HG03521 (cell line): Measurements from ENCODE around the gene PRKG1.

Source experiments
- ATAC-seq: cut with Tn5 transposase; IDR thresholded peaks from one replicate; pipeline ENCODE4 v1.9.1; 2021; ENCODE audit warnings: mild to moderate bottlenecking, moderate library complexity; ENCODE audit not compliant: unreplicated experiment

Gene PRKG1

DNA sequence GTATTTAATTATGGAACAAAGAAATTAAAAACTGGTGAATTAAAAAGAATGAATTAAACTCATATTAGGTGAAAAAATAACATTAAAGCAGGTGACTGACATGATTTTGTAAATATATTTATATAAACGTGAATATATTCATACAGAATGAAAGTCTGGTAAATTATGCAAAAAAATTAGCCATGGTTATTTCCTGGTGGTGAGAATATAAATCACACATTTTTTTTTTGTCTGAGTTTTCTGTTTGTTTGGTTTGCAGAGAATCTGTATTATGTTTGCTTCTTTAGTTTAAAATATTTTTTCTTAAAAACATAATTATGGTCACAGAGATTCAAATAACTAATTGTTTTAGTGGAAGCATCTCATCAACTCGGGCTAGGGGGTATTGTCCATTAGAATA, 698.1 kb downstream of the PRKG1 start:
- ATAC-seq = no peak

- ATAC-seq = no peak
Observed at GRCh38 chr10:51773681-51774080, 699.4 kb downstream of the PRKG1 start.

DNA sequence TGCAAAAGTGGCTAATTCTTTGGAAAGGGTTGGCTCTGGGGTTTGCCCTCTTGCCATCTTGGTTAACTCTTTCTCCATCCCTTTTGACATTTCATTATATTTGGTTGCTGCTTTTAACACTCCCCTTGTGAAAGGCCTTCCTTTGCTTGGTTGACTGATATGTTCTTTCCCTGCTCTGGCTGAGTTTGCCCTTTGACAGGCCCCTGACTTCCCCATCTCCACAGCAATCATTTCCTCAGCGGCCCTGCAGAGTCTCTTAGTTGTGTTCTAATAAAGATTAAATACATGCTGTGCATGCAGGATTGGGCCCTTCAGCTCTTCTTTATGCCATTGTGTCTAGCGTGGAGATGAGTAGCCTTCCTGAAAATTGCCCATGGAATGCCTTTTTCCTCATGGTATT, 709.7 kb downstream of the PRKG1 start:
- ATAC-seq = no peak

DNA sequence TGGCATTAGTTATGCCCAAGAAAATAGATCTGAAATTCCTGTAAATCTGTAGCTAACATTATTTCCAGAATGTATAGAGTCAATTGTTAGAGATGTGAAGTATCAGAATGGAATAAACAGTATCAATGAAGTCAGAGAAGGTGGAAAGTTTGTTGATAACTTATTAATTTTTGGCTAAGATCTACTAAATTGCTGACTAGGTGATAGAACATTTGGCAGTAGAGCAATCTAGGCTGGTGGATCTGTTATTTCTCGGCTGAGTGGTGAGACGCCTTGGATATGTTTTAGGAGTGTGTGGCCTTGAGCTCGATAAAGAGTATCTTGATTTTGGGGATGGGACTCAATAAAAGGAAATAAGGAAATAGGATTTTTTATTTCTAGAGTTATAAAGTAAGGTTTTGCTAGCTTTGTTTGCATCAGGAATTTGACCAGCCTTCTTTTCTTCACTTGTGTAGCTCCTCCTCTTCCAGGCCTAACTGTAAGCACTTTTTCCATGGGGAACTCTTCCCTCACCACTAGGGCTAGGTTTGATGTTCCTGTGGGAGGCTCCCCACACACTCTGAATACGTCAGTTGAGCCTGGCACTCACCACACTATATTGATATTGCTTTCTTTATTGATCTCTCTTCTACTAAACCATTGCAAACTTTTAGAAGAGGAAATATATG, 711.9 kb downstream of the PRKG1 start:
- ATAC-seq = no peak

- ATAC-seq = no peak
Observed at GRCh38 chr10:51786684-51787035, 712.4 kb downstream of the PRKG1 start.

DNA sequence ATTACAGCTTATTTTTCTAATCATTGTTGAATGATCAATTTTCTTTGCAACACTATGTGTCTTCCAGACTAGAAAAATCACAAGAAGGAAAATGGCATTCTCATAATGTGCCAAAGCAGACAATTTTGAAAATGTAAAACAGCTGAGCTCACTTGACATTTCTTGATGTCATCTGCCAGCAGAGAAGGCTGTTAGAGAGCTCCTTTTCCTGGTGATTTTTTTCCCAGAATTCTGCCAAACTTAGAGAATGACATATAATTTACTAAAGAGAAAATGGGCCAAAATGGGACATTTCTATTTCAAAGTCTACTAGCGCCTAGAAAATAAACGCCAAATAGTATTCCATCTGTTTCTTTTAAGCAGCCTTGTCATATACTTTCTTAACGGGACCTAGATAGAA, 714.0 kb downstream of the PRKG1 start:
- ATAC-seq = no peak

GRCh38 chr10:51789118-51789517, 714.8 kb downstream of the PRKG1 start:
- ATAC-seq = no peak

DNA sequence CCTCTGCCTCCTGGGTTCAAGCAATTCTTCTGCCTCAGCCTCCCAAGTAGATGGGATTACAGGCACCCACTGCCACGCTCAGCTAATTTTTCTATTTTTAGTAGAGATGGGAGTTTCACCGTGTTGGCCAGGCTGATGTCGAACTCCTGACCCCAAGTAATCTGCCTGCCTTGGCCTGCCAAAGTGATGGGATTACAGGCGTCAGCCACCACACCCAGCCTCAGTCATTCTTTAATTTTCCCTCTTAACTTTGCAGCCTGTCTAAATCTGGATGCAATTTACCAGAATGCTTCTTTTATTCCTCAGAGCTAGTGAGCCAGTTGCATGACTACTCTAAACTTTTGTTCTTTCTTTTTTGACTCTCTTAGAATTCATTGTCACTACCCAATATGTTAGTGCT, 715.6 kb downstream of the PRKG1 start:
- ATAC-seq = no peak

- no peak for ATAC-seq
Observed at GRCh38 chr10:51792678-51793077, 718.4 kb downstream of the PRKG1 start.

DNA sequence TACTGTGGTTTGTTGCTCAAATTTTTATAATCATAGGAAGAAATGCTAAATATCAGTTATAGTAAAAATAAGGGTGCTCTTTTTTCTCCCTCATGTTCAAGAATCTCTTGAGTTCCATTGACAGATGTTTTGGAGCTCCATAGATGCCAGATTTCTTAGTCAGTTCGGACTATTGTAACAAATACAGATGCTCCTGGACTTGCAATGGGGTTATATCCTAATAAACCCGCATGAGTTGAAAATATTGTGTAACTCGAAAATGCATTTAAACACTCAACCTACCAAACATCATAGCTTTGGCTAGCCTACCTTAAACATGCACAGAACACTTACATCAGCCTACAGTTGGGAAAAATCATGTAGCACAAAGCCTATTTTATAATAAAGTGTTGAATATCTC, 725.8 kb downstream of the PRKG1 start:
- no peak for ATAC-seq

GRCh38 chr10:51800725-51801424, 726.6 kb downstream of the PRKG1 start:
- no peak for ATAC-seq

DNA sequence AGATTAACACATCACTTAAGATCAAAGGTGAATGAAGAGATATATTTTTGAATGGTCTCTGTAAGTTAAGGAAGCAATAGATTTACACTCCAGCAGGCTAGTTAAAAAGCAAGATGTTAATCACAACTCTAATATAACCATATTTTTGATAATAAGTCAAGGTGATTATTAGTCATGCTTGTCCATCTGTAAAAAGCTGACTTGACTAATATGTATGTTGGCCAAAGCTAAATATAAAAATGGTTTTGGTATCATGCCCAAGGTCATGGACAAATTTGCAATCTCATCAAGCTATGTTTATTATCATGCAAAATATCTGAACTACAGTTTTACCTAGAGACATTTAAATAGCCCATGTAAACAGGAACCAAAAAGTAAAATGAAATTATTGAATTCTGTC, 727.7 kb downstream of the PRKG1 start:
- no peak for ATAC-seq

DNA sequence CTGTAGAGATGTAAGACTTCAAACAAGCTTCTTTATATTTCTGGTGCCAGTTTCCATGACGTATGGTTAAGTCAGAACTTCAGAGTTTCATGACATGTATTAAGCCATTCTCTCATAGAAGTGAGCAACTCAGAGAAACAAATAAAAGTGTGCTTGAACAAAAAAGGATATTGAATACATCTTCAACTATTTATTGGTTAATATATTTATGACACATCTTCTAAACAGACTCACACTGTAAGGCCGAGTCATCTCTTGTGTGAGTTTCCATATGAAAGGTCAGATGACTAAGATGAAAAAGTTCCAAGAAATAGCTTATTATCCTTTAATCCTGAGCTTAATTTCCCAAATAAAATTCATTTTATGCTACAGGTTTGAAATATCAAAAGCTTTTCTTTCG, 730.6 kb downstream of the PRKG1 start:
- no peak for ATAC-seq

- ATAC-seq = no peak
Observed at GRCh38 chr10:51806079-51806835, 732.0 kb downstream of the PRKG1 start.

DNA sequence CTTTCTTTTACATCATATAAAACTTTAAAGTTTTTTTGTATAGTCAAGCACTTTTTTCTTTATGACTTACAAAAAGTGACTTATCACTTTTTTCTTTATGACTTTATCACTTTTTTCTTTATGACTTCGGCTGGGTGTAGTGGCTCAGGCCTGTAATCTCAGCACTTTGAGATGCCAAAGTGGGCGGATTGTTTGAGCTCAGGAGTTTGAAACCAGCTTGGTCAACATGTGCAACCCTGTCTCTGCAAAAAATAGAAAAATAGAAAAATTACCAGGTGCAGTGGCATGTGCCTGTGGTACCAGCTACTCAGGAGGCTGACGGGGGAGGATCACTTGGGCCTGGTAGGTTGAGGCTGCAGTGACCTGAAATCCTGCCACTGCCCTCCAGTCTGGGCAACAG, 733.9 kb downstream of the PRKG1 start:
- ATAC-seq = no peak

- no peak for ATAC-seq
Observed at GRCh38 chr10:51815723-51816122, 741.4 kb downstream of the PRKG1 start.

- no peak for ATAC-seq
Observed at GRCh38 chr10:51821045-51821444, 746.8 kb downstream of the PRKG1 start.

DNA sequence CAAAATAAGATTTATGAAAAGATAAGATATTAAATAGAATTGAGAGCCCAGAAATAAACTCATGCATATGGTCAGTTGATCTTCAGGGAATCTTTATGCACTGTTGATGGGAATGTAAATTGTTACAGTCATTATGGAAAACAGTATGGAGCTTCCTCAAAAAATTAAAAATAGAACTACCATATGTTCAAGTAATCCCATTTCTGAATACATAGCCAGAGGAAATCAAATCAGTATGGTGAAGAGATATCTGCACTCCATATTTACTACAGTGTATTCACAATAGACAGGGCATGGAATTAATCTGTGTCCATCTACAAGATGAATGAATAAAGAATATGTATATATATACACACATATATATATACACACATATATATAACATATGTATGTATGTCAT, 747.5 kb downstream of the PRKG1 start:
- no peak for ATAC-seq

GRCh38 chr10:51832652-51833383, 758.5 kb downstream of the PRKG1 start:
- peak; percentile 81 for ATAC-seq

DNA sequence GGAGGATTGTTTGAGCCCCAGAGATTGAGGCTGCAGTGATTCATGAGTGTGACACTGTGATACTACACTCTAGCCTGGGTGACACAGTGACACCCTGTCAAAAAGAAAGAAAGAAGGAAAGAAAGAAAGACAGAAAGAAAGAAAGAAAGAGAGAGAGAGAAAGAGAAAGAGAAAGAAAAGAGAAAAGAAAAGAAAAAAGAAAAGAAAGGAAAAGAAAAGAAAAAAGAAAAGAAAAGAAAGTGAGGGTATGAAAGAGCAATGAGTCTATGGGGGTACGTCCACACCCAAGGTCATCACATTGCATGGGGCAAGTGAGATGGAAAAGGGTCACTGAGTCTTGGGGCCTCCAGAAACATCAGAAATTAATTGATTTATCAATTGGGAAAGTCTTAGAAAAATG, 760.3 kb downstream of the PRKG1 start:
- ATAC-seq = no peak

DNA sequence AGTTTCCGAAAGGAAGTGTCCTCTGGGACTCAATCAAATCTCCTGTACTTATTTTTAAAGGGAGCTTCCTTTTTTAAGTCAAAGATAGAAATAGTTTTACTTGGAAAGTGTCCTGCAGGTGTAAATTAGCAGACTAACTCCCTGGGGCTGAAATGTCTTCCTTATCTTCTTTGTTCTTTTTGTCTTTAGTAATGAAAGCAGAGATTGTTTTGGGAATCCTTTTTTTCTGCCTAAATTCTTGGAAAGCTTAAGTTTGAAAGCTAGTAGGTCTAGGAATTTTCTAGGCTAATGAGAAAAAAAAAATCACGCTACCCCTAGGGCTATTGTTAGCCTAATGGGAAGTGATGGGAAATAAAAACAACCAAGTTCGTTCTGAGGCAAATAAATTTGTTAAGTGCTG, 764.2 kb downstream of the PRKG1 start:
- no peak for ATAC-seq

DNA sequence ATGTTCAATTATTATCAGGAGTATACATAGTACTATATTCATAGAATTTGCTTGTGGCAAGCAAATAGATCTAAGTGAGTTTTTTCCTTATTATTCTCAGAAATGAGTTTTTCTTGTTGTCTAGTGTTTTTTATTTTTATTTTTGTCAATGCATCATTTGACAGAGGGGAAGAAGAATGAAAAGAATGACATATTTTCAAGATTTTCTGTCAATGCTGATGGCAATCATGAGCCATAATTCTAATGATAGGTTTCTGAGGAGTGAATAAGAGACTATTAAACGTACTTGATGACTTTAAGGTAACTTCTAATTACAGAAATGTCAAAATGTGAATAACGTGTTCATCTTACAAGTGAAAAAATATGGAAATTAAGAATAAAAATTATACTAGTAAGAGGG, 769.7 kb downstream of the PRKG1 start:
- ATAC-seq = no peak
